Measurements from ENCODE around the gene AVPI1. TPM values are rescaled to one million over a fixed set of nuclear protein-coding genes. Genes with fewer than 3 reads are reported as not detected.
A peak's percentile ranks its signal among the peaks of the same experiment; 100 is the strongest.

AVPI1 gene
- polyA plus RNA-seq, 3 donors = 2.0 to 11.2 (median 2.9) TPM

GRCh38 chr10:97675222-97675621, 11.8 kb downstream of the AVPI1 start:
- WGBS (ENCODE audit: insufficient coverage) = 95% methylated on average over 7 of the region's 9 CpGs
- Histone ChIP-seq H3K27ac (ENCODE audit: low read depth in 1 of 2, low read length in 2 of 2) (no peak overlapping the region), H3K79me2 (ENCODE audit: insufficient read depth, low read length) (no peaks in the 10 kb centered on the region), H3K36me3 (replicated peaks in 1 of 2; ENCODE audit: control insufficient read depth in 1 of 2, insufficient read depth in 2 of 2, low read length in 2 of 2) (peaks cover 43 to 54% of the 10 kb centered on the region in 2 donors), H3K9me3 (replicated peaks in 1 of 2; ENCODE audit: control insufficient read depth in 1 of 2, insufficient read depth in 1 of 2, low read length in 2 of 2) (no peaks in the 10 kb centered on the region), H4K20me1 (ENCODE audit: insufficient read depth, low read length) (no peaks in the 10 kb centered on the region), H3K27me3 (ENCODE audit: control insufficient read depth in 2 of 2, insufficient read depth in 2 of 2, low read length in 2 of 2) (no peaks in the 10 kb centered on the region), H3K4me1 (ENCODE audit: control insufficient read depth in 1 of 2, insufficient read depth in 2 of 2, low read length in 2 of 2) (peaks cover 8 to 11% of the 10 kb centered on the region in 2 donors), H2AFZ (ENCODE audit: insufficient read depth, low read depth, low read length, poor library complexity, severe bottlenecking) (no peak overlapping the region), H3K9ac (ENCODE audit: insufficient read depth, low read length, poor library complexity, severe bottlenecking) (no peak overlapping the region), H3K4me3 (replicated peaks in 1 of 3; ENCODE audit: low read depth in 2 of 3, low read length in 3 of 3) (no peak overlapping the region), H3K4me2 (replicated peaks; ENCODE audit: extremely low read depth, low read length, poor library complexity, severe bottlenecking) (no peak overlapping the region)
- DNase-seq = no peak
- peaks cover 19% of the 10 kb centered on the region for H3K4me1 Mint-ChIP-seq
- H3K27ac Mint-ChIP-seq = no peak overlapping the region
- H3K27me3 Mint-ChIP-seq (ENCODE audit: low read depth in 3 of 3) = no peaks in the 10 kb centered on the region
- H3K9me3 Mint-ChIP-seq = no peaks in the 10 kb centered on the region
- no peak for TF ChIP-seq CTCF (IDR thresholded peaks at IDR 0.05)
- peaks cover 53 to 67% of the 10 kb centered on the region in 2 donors for H3K36me3 Mint-ChIP-seq
- intact Hi-C loops (cut with micrococcal nuclease) = loop anchor here (5.0 kb wide), 2 partner anchors 37 to 57 kb away; partner anchors contain the start of gene MARVELD1 (in 1 of the 2)
- no peak overlapping the region for H3K4me3 Mint-ChIP-seq

- Histone ChIP-seq H3K4me2 (replicated peaks; ENCODE audit: extremely low read depth, low read length, poor library complexity, severe bottlenecking) (no peak overlapping the region), H3K79me2 (ENCODE audit: insufficient read depth, low read length) (no peaks in the 10 kb centered on the region), H3K27ac (ENCODE audit: low read depth in 1 of 2, low read length in 2 of 2) (no peak overlapping the region), H3K9me3 (replicated peaks in 1 of 2; ENCODE audit: control insufficient read depth in 1 of 2, insufficient read depth in 1 of 2, low read length in 2 of 2) (no peaks in the 10 kb centered on the region), H3K4me3 (replicated peaks in 1 of 3; ENCODE audit: low read depth in 2 of 3, low read length in 3 of 3) (no peak overlapping the region), H4K20me1 (ENCODE audit: insufficient read depth, low read length) (no peaks in the 10 kb centered on the region), H3K9ac (ENCODE audit: insufficient read depth, low read length, poor library complexity, severe bottlenecking) (no peak overlapping the region), H2AFZ (ENCODE audit: insufficient read depth, low read depth, low read length, poor library complexity, severe bottlenecking) (no peak overlapping the region), H3K27me3 (ENCODE audit: control insufficient read depth in 2 of 2, insufficient read depth in 2 of 2, low read length in 2 of 2) (no peaks in the 10 kb centered on the region), H3K4me1 (ENCODE audit: control insufficient read depth in 1 of 2, insufficient read depth in 2 of 2, low read length in 2 of 2) (peaks cover 8 to 11% of the 10 kb centered on the region in 2 donors), H3K36me3 (replicated peaks in 1 of 2; ENCODE audit: control insufficient read depth in 1 of 2, insufficient read depth in 2 of 2, low read length in 2 of 2) (peaks cover 47 to 65% of the 10 kb centered on the region in 2 donors)
- intact Hi-C loops (cut with micrococcal nuclease) = no loop called here
- peaks cover 19% of the 10 kb centered on the region for H3K4me1 Mint-ChIP-seq
- 79% methylated on average over 4 of the region's 8 CpGs for WGBS (ENCODE audit: insufficient coverage)
- TF ChIP-seq CTCF (IDR thresholded peaks at IDR 0.05) = no peak
- H3K27me3 Mint-ChIP-seq (ENCODE audit: low read depth in 3 of 3) = no peaks in the 10 kb centered on the region
- no peaks in the 10 kb centered on the region for H3K9me3 Mint-ChIP-seq
- H3K4me3 Mint-ChIP-seq = no peak overlapping the region
- no peak for DNase-seq
- peak overlapping the region in 3 of 7 donors; percentile 10 to 62 (median 28) for H3K27ac Mint-ChIP-seq
- H3K36me3 Mint-ChIP-seq = peaks cover 59 to 75% of the 10 kb centered on the region in 2 donors
These were observed 13.1 kb downstream of the AVPI1 start for GRCh38 chr10:97673736-97674525.

Measured in CD14-positive monocyte (primary cell).